GM20431 (cell line): ENCODE data around the gene SRF.

Experiments
- in situ Hi-C: fragments of 300-500 bp; cut with MseI, MboI; formaldehyde crosslinking; loops from one replicate; pipeline ENCODE4 v1.15.0; 2020; ENCODE audit warnings: low sequenced_read_pairs; ENCODE audit not compliant: unreplicated experiment

The SRF gene

DNA sequence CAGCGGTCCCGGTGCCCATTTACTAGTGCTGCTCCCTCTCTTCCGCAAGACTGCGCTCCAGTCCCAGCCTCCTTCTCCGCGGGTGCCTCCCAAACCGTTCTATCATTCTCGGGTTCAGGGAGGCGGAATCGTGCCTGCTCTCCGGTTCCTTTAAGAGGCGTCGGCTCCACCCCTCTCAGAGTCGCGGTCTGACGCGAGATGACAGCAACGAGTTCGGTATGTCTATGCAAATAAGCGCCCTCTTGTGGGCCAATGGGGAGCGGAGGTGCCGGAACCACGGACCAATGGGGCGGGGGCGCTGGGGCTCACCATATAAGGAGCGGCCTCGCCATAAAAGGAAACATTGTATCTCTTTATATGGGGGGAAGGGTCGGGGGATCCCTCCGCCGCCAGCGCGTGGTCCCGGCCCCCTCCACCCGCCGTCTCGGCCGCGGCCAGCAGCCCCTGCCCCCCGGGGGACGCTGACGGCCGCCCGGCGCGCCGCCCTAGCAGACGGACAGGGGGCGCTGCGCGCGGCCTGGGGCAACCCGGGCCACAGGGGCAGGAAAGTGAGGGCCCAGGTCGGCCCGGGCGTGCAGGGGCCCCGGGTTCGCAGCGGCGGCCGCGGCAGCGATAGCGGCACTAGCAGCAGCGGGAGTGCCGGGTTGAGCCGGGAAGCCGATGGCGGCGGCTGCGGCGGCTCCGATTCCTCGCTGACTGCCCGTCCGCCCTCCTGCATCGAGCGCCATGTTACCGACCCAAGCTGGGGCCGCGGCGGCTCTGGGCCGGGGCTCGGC, at the start of gene SRF:
TSS of gene SRF (plus strand) at position 339 of the 776 bp plus-strand sequence. CDS start at position 727, 388 bp downstream.
- in situ Hi-C loops = no loop called here

- in situ Hi-C loops = no loop called here
Measured at GRCh38 chr6:43122146-43122545, 48.9 kb upstream of the SRF start.

- in situ Hi-C loops = no loop called here
Measured at GRCh38 chr6:43123461-43124314, 47.4 kb upstream of the SRF start.

DNA sequence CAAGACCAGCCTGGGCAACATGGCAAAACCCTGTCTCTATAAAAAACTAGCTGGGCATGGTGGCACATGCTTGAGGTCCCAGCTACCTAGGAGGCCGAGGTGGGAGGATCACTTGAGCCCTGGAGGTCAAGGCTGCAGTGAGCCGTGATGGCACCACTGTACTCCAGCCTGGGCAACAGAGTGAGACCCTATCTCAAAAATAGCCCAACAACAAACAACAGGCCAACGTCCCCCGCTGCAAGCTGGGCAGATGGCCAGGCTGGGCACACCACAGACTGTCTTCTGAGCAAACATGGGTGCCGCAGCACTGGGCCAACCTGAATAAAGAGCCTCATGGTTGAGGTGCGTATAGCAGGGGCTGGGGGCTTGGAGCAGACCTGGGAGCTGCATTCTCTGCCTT, 46.6 kb upstream of the SRF start:
- in situ Hi-C loops = no loop called here

- in situ Hi-C loops = loop anchor here (25.0 kb wide), 1 partner anchor 213 kb away; the partner anchor contains the start of gene PTCRA
Measured at GRCh38 chr6:43125119-43125518, 46.0 kb upstream of the SRF start.

DNA sequence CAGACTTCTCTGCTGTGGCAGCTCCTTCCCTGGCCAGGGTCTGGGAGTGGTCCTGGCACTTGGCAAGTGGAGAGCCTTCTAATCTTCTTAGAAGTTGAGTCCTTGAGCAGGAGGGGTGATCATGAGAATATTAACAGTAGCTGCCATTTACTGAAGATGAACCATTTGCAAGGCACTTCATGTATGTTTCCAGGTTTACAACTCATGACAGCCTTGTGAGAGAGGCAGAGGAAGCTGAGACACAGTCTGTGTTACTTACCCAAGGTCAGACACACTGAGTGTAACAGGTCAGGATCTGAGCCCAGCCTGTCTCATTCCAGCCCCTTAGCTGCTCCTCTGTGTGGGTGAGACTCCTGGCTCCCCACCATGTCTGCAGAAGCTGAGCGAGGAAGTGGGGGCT, 45.5 kb upstream of the SRF start:
- in situ Hi-C loops = loop anchor here (25.0 kb wide), 1 partner anchor 213 kb away; the partner anchor contains the start of gene PTCRA

DNA sequence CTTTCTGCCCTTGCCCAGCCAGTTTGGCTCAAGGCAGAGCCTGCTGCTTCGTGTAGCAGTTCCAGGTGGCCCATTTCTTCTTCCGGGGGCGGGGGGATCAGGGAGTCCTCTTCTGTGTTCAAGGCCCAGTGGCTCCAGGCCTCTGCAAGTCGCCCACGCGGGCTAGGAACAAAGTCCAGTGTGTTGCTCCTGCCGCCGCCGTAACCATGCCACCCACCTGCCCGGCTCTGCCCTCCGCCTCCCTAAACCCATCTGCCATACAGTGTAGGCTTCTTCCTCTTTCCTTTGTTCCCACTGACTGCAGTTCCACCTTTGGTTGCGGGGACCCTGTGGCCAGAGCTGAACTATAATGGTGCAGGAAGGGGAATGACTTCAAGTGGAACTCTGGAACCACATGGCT, 43.9 kb upstream of the SRF start:
- in situ Hi-C loops = loop anchor here (25.0 kb wide), 1 partner anchor 215 kb away; the partner anchor contains the start of gene PTCRA

- in situ Hi-C loops = loop anchor here (25.0 kb wide), 1 partner anchor 216 kb away; the partner anchor contains the start of gene PTCRA
Measured at GRCh38 chr6:43127877-43128276, 43.2 kb upstream of the SRF start.

GRCh38 chr6:43128926-43129325, 42.1 kb upstream of the SRF start:
- in situ Hi-C loops = loop anchor here (25.0 kb wide), 1 partner anchor 217 kb away; the partner anchor contains the start of gene PTCRA

DNA sequence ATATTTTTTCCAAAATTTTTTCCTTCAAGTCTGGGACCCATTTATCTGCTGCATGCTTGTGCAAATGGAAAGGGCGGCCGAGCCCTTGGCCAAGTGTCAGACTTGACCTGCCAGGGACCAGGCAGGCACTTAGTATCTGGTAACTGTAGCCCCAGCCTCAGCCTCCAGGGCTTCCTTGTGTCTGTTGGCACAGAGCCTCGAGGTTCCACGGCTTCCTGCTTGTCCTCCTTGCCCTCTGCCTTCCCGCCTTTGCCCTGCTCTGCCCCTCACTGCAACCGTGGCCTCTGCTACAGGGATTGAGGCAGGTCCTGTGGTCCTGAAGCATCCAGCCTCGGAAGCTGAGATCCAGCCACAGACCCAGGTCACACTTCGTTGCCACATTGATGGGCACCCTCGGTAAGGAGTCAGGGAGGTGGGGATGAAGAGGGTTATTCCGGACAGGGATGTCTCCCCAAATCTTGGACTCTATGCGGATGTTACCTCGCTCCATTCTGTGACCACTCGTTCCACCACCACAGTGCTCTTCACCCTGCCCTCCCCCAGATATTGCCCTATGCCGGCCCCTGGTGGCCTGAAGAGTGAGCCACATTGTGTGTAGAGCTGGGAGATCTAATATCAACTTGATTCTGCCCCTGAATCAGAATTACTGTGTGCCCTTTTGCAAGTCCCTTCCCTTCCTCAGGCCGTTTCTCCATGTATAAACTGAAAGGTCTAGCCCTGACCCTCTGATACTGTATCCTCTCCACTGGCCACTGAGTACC, 41.5 kb upstream of the SRF start:
- in situ Hi-C loops = loop anchor here (25.0 kb wide), 1 partner anchor 217 kb away; the partner anchor contains the start of gene PTCRA

- in situ Hi-C loops = loop anchor here (25.0 kb wide), 1 partner anchor 218 kb away; the partner anchor contains the start of gene PTCRA
Measured at GRCh38 chr6:43130429-43130828, 40.6 kb upstream of the SRF start.

GRCh38 chr6:43131379-43131778, 39.7 kb upstream of the SRF start:
- in situ Hi-C loops = loop anchor here (25.0 kb wide), 1 partner anchor 219 kb away; the partner anchor contains the start of gene PTCRA

DNA sequence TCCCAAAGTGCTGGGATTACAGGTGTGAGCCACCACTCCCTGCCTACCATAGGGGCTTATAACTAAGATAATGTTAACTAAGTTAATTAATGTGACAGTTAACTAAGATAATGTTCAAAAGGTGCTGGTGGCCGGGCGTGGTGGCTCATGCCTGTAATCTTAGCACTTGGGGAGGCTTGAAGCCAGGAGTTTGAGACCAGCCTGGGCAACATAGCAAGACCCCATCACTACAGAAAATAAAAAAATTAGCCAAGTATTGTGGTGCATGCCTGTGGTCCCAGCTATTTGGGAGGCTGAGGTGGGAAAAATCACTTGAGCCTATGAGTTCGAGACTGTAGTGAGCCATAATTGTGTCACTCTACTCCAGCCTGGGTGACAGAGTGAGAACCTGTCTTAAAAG, 32.8 kb upstream of the SRF start:
- in situ Hi-C loops = loop anchor here (25.0 kb wide), 1 partner anchor 226 kb away; the partner anchor contains the start of gene PTCRA

- in situ Hi-C loops = loop anchor here (25.0 kb wide), 1 partner anchor 228 kb away; the partner anchor contains the start of gene PTCRA
Measured at GRCh38 chr6:43139973-43140372, 31.1 kb upstream of the SRF start.

DNA sequence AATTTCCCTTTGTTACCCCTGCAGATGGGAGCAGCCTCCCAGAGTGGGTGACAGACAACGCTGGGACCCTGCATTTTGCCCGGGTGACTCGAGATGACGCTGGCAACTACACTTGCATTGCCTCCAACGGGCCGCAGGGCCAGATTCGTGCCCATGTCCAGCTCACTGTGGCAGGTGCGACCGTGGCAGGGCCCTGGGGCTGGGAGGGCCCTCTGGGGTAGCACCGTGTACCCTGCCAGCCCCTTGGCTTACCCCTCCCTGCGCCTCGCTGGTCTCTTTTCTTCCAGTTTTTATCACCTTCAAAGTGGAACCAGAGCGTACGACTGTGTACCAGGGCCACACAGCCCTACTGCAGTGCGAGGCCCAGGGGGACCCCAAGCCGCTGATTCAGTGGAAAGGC, 29.4 kb upstream of the SRF start:
- in situ Hi-C loops = loop anchor here (25.0 kb wide), 1 partner anchor 229 kb away; the partner anchor contains the start of gene PTCRA

DNA sequence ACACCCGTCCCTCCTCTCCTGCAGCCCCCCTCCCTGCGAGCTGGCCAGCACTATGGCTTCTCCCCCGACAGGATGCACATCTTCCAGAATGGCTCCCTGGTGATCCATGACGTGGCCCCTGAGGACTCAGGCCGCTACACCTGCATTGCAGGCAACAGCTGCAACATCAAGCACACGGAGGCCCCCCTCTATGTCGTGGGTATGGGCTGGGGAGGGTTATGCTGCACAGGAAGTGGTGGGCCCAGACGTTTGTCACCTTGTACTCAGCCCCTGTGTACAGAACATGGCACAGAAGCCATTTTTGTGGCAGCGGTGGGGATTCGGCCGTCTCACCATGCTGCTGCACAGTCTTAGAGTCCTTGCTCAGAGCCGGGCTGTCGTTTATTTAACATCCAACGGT, 29.0 kb upstream of the SRF start:
- in situ Hi-C loops = loop anchor here (25.0 kb wide), 1 partner anchor 230 kb away; the partner anchor contains the start of gene PTCRA

- in situ Hi-C loops = loop anchor here (25.0 kb wide), 1 partner anchor 231 kb away; the partner anchor contains the start of gene PTCRA
Measured at GRCh38 chr6:43143235-43144128, 27.6 kb upstream of the SRF start.

- in situ Hi-C loops = loop anchor here (25.0 kb wide), 1 partner anchor 233 kb away; the partner anchor contains the start of gene PTCRA
Measured at GRCh38 chr6:43144879-43145278, 26.2 kb upstream of the SRF start.
